Kidney glomerular epithelial cell (primary cell): ENCODE measurements around the gene CD3G.
"Not testable (repeated sequence)": the region's sequence is repeated elsewhere in the genome, so short reads cannot be mapped to it uniquely, and the experiment has no call there.

Source experiments
- DNase-seq: peaks from one replicate; lab custom pipeline; 2025; lab: John Stamatoyannopoulos, UW

The CD3G gene

DNA sequence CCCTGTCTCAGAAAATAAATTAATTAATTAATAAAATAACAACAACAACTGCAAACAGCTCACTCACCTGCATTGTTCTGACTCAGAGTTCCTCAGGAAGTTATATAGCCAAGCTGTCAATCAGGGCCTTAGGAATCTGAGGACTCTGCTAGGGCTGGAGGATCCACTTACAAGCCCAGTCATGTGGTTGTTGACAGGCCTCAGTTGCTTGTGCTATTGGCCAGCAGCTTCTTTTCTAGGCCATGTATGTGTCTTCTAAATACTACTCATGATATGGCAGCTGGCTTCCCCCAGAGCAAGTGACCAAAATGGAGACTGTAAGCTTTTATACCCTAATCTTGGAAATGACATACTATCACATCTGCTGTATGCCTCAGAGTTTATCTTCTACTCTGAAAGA, 36.4 kb downstream of the CD3G start:
- no peak for DNase-seq

DNA sequence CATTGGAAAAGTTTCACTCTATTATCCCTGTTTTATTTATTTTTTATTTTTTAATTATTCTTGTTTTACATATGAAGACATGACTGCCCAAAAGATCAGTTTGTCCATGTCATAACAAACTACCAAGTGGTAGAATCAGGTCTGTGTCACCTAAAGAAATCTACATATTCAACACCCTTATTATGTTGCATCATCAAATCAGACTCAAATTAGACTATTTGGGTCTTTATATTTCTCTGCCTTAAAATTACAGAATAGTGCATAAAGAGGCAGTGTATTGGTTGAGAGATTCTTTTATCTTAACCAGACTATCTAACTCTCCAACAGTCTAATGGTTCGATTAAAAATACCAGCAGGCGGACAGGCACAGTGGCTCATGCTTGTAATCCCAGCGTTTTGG, 38.8 kb downstream of the CD3G start:
- no peak for DNase-seq

DNA sequence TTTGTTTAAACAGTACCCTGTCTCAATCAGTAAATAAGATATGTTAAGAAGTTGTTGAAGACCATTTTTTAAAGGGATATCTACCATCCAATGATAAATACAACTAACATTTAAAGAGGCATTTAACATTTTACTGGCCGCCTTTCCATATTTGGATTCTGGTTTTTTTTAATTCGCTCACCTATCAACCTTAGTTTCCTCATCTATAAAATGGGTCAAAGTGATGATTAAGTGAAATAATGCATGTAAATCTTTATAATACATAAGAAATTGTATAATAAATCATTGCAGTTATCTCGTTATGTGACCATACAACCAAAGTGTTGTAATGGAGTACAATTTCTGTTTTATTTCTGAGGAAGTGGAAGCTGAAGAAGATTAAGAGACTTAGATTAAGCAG, 39.5 kb downstream of the CD3G start:
- no peak for DNase-seq

GRCh38 chr11:118396097-118396501, 52.0 kb downstream of the CD3G start:
- DNase-seq: no peak

DNA sequence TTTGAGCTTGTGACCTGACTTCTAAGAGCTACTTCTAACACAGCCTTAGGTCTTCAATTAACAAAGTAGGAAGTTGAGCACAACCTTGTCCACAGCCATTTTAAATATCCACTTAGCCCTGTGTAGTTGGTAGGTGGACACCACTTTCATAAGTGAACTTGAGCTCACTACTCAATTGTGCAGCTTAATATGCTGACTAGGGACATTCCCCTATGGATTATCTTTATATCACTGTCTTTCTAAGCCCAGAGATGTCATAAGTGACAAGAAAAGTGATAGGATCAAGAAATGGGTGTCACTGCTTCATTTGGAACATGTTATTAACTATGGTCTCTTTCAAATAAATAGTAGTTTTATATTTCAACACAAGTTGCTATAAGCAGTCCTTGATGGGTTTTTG, 53.3 kb downstream of the CD3G start:
- no peak for DNase-seq

- no peak for DNase-seq
Observed at GRCh38 chr11:118398791-118399559, 54.8 kb downstream of the CD3G start.

DNA sequence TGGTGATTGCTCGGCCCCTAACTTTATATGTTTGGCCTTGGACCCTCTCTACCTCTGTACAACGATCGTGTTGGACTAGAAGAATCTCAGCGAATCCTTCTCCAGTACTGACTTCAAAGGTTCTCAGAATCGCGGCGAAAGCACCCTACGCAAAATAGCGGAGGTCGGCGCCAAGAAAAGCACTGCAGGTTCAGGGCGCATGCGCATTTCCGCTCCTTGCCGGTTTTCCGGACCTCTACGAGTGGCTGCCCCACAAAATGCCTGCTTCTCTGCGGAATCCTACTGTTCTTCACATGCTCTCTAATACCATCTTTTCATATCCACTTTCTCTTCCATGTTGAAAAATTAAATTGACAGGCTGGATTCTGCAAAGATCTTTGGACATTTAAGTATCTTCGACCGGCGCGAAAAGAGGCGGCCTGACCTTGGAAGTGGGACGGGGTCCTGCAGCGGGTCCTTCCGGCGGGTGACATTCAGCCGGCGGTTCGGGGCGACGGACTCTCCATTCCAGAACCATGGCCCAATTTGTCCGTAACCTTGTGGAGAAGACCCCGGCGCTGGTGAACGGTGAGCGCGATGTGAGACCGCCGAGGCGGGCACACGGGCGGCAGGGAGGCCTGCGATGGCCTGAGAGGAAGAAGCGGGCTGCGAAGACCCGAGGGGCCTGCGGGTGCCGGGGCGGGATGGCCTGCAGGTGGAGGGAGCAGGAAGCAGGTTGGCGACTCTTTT, 57.2 kb downstream of the CD3G start, which contains the start of gene ATP5MG:
Gene ATP5MG (plus strand): TSS at position 456 of the 729 bp plus-strand sequence. CDS start 60 bp downstream, at position 516.
- peak; percentile 92 for DNase-seq

DNA sequence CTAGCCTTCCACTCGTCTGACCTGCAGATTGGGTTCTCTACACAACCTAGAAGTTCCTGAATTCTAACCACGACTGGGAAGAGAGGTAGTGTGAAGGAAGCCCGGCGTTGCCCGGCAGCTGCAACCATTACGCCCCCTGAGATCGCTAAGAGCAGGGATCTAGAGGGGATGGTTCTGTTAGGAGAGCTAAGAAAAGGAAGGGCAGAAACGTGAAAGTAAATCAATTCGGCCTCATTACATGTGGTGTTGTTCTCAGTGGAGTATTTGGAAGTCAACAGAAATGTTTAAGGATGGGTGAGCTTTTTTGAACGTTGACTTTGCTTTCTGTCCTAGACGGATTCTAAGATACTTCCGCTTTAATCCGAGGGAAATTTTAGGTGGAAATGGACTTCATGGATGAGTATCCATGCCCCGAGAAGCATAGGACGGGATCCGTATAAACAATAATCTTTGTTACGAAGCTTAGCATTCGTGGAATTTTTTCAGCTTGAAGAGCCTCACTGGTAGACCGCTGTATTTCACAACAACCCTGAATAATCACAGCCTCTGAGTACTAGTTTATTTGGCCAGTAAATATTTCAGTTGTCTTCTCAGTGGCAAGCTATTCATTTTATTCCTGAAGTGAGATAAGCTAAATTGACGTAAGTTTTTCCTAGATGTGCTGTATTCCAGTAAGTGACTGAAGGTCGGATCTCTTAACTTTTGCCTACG, 57.9 kb downstream of the CD3G start:
- peak; percentile 61 for DNase-seq

GRCh38 chr11:118402594-118402993, 58.5 kb downstream of the CD3G start:
- DNase-seq: not testable (repeated sequence)
